Upper lobe of left lung (tissue), 4 donors: ENCODE data around the gene RAP2C.

Source experiments
- EP300 ChIP-seq, 4 donors: sonication (generic); formaldehyde crosslinking; IDR thresholded peaks; one replicate each; pipeline ENCODE4 v1.5.1; 2017; ENCODE audit warnings: antibody characterized with exemption in 4 of 4, control low read depth in 2 of 4
- POLR2A ChIP-seq, 4 donors: fragments of 450-650 bp; IDR thresholded peaks; one replicate each; pipeline ENCODE4 v1.5.1; 2016 to 2017; ENCODE audit warnings: antibody characterized with exemption in 4 of 4, mild to moderate bottlenecking in 2 of 4
- POLR2AphosphoS5 ChIP-seq, 2 donors: sonication (generic); formaldehyde crosslinking; IDR thresholded peaks; one replicate each; pipeline ENCODE4 v1.5.1; 2017; ENCODE audit warnings: antibody characterized with exemption in 2 of 2
- TF ChIP-seq, protein P1 (sequence below), 6 experiments: fragments of 450-650 bp in 4 of 6; fragments of 200-600 bp in 2 of 6; sonication (generic) in 2 of 6; IDR thresholded peaks; one replicate each; pipeline ENCODE4 v1.5.1; 2016 to 2019; ENCODE audit warnings: antibody characterized with exemption in 6 of 6

- TF ChIP-seq, protein P1, sequence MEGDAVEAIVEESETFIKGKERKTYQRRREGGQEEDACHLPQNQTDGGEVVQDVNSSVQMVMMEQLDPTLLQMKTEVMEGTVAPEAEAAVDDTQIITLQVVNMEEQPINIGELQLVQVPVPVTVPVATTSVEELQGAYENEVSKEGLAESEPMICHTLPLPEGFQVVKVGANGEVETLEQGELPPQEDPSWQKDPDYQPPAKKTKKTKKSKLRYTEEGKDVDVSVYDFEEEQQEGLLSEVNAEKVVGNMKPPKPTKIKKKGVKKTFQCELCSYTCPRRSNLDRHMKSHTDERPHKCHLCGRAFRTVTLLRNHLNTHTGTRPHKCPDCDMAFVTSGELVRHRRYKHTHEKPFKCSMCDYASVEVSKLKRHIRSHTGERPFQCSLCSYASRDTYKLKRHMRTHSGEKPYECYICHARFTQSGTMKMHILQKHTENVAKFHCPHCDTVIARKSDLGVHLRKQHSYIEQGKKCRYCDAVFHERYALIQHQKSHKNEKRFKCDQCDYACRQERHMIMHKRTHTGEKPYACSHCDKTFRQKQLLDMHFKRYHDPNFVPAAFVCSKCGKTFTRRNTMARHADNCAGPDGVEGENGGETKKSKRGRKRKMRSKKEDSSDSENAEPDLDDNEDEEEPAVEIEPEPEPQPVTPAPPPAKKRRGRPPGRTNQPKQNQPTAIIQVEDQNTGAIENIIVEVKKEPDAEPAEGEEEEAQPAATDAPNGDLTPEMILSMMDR (IDR thresholded peaks at IDR 0.05): no peak
- no peak for TF ChIP-seq POLR2A (IDR thresholded peaks at IDR 0.05)
- no peak for TF ChIP-seq POLR2AphosphoS5 (IDR thresholded peaks at IDR 0.05)
- TF ChIP-seq EP300 (IDR thresholded peaks at IDR 0.05): no peak
Observed at GRCh38 chrX:132216283-132216682, 3.0 kb downstream of the RAP2C start.
